GM18508 (cell line): Measurements from ENCODE around the gene MYH4.

Experiments
- ATAC-seq: cut with Tn5 transposase; IDR thresholded peaks from one replicate; pipeline ENCODE4 v1.9.1; 2021; ENCODE audit warnings: moderate number of reproducible peaks; ENCODE audit not compliant: insufficient read depth, unreplicated experiment

MYH4 gene

GRCh38 chr17:10469459-10469858, at the start of gene MYH4:
TSS of gene MYH4 (minus strand) at chr17:10469559. CDS start at chr17:10466745, 2,814 bp downstream.
- ATAC-seq = no peak

- no peak for ATAC-seq
Observed at GRCh38 chr17:10518271-10519037, 49.1 kb upstream of the MYH4 start, which contains the start of gene MYH1. TSS of gene MYH1 (minus strand) at chr17:10518542. CDS start at chr17:10516642, 1,900 bp downstream.

GRCh38 chr17:10516638-10517037, 47.3 kb upstream of the MYH4 start:
- ATAC-seq = no peak

GRCh38 chr17:10516065-10516464, 46.7 kb upstream of the MYH4 start:
- ATAC-seq = no peak

GRCh38 chr17:10513299-10514067, 44.1 kb upstream of the MYH4 start:
- ATAC-seq = no peak

GRCh38 chr17:10512856-10513255, 43.5 kb upstream of the MYH4 start:
- ATAC-seq = no peak

DNA sequence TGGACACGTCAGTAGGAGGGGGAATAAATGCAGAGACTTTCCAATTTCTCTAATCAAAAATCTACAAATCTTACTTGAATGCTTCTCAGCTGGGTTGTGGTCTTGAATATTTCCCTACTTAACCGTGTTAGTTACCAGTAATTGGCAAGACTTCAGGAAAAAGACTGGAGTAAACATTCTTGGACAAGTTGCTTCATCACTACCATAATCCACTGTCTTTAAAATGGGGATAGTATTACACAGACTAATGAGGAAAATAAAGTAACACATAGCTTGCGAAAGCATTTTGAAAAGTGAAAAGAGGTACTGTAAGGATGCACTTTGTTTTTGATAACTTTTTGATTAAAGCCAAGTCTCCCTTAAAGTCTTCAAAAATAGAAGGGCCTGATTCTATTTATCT, 30.6 kb upstream of the MYH4 start:
- ATAC-seq = no peak

- ATAC-seq = no peak
Observed at GRCh38 chr17:10492004-10492403, 22.6 kb upstream of the MYH4 start.

DNA sequence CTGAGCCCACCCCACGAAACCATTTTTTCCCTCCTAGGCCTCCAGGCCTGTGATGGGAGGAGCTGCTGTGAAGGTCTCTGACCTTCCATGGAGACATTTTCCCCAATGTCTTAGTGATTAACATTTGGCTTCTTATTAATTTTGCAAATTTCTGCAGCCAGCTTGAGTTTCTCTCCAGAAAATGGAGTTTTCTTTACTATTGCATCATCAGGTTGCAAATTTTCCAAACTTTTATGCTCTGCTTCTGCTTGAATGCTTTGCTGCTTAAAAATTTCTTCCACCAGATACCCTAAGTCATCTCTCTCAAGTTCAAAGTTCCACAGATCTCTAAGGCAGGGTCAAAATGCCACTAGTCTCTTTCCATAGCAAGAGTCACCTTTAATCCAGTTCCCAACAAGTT, 12.9 kb upstream of the MYH4 start:
- ATAC-seq = no peak

DNA sequence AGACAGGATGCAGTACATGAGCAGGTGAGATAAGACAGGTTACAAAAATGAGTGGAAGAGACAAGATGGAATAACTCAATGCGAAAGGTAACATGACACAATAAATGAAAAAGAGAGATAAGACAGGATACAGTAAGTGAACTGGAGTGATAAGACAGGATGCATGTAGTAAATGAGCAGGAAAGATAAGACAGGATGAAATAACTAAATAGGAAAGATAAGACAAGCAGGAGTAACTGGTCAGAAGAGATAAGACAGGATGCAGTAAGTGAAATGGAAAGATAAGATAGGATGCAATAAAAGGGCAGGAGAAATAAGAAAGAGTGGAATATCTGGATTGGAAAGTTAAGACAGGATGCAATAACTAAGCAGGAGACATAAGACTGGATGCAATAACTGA, 8.3 kb upstream of the MYH4 start:
- ATAC-seq = no peak

GRCh38 chr17:10474536-10474935, 5.2 kb upstream of the MYH4 start:
- ATAC-seq = no peak

DNA sequence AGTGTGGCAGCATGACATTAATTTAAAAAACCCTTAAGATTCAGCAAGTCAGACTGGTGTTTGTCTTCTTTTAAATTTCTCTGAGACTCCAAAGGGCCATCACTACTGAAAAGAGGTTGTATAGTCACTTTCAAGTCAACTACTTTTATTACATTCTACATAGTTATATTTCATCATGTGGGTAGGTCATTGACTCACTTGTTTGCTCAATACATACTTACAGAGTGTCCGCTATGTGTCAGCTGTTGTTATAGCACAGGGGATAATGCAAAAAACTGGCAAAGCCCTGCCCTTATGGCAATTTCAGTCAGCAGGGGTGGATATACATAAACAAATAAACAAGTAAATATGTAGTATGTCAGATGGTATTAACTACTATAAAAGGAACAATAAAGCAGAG, 2.5 kb upstream of the MYH4 start:
- no peak for ATAC-seq

DNA sequence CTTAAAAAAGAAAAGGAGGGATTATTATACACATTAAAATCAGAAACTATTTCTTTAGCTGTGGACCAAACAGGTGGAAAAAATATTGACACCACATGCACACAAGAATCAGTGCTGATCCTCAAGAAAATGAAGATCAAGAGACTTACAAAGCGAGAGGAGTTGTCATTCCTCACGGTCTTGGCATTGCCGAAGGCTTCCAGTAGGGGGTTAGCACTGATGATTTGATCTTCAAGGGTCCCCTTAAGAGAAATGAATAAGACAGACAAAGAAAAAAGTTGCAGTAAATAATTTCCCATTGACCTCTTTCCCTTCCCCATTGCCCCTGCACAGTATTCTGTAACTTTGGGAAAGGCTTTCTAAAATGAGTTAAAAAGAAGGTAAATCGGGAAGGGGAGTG, 6.0 kb downstream of the MYH4 start:
- ATAC-seq = no peak

DNA sequence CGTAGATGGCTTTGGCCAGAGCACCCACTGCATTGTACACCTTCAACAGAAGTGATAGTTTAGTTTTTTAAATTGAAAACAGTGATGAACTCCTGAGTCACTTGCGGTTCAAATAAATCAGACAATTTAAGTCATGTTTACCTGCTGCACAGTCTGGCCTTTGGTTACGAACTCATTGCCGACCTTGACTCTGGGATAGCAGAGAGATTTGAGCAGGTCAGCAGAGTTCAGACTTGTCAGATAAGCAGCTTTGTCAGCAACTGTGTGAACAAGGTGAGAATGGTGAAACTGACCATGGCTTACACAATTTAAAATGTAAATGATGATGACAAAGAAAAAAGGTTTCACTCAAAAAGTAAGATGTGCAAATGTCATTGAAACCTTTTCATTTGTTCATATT, 9.3 kb downstream of the MYH4 start:
- no peak for ATAC-seq

GRCh38 chr17:10458701-10459100, 10.7 kb downstream of the MYH4 start:
- ATAC-seq = no peak

DNA sequence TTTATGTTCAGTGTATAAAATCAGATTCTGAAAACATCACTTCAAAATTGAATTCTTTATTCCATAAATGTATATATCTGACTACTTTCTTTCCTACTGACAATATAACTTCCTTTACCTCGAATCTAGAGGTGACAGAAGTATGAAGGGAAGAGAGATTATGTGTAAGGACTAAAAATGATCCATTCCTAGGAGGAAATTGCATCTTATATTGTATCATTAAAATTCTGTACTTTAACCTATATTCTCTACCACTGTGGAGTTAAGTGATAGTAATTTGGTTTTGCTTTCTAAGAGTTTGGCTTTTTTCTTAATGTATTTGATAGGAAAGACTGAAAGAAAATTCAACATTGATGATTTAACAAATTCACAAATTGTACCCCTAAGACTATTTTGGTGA, 11.4 kb downstream of the MYH4 start:
- ATAC-seq = no peak

- ATAC-seq = no peak
Observed at GRCh38 chr17:10447026-10447931, 22.1 kb downstream of the MYH4 start.

DNA sequence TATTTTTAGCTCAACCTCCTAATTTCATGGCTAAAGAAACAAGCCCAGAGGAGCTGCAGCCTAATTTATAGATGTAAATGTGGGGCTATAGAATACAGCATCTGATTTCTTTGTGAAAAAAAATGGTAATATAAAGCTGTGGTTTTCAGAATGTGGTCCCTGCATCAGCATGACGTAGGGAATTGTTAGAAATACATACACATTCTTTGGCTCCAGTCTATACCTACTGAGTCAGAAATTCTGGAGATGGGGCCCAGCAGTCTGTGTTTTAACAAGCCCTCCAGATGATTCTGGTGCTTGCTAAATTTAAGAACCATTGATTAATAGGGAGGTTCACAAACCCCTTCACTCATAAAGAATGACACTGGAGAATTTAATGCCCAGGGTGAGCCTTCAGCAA, 29.5 kb downstream of the MYH4 start:
- ATAC-seq = no peak

- no peak for ATAC-seq
Observed at GRCh38 chr17:10435096-10435495, 34.3 kb downstream of the MYH4 start.

GRCh38 chr17:10429421-10430045, 39.8 kb downstream of the MYH4 start:
- ATAC-seq = no peak
